Astrocyte of the hippocampus (primary cell): ENCODE results near the gene TRIM47.

ENCODE experiments used
- DNase-seq: peaks from one replicate; pipeline ENCODE4 v3.0.0; 2011; ENCODE audit warnings: low read depth, low spot score

Gene TRIM47

GRCh38 chr17:75878174-75878998 is at the start of gene TRIM47:
Gene TRIM47, minus strand, starts transcription at chr17:75878581. Its CDS starts 33 bp downstream, at chr17:75878548.
- peak; percentile 75 for DNase-seq

GRCh38 chr17:75927286-75927922 is 49.0 kb upstream of the TRIM47 start:
- DNase-seq: no peak

- no peak for DNase-seq
Measured at GRCh38 chr17:75926456-75926855, 48.1 kb upstream of the TRIM47 start.

- DNase-seq: no peak
Measured at GRCh38 chr17:75925912-75926311, 47.5 kb upstream of the TRIM47 start.

GRCh38 chr17:75925103-75925502 is 46.7 kb upstream of the TRIM47 start:
- no peak for DNase-seq

GRCh38 chr17:75922963-75923874 is 44.8 kb upstream of the TRIM47 start:
- DNase-seq: no peak

- DNase-seq: no peak
Measured at GRCh38 chr17:75922173-75922961, 44.0 kb upstream of the TRIM47 start.

- no peak for DNase-seq
Measured at GRCh38 chr17:75921596-75921995, 43.2 kb upstream of the TRIM47 start.

- no peak for DNase-seq
Measured at GRCh38 chr17:75920045-75920560, 41.7 kb upstream of the TRIM47 start.

- no peak for DNase-seq
Measured at GRCh38 chr17:75919611-75920010, 41.2 kb upstream of the TRIM47 start.

- DNase-seq: no peak
Measured at GRCh38 chr17:75917917-75918445, 39.6 kb upstream of the TRIM47 start.

GRCh38 chr17:75917141-75917916 is 38.9 kb upstream of the TRIM47 start:
- no peak for DNase-seq

- DNase-seq: no peak
Measured at GRCh38 chr17:75915268-75915667, 36.9 kb upstream of the TRIM47 start.

GRCh38 chr17:75914643-75915267 is 36.4 kb upstream of the TRIM47 start:
- no peak for DNase-seq

GRCh38 chr17:75913537-75914210 is 35.3 kb upstream of the TRIM47 start:
- DNase-seq: no peak

- no peak for DNase-seq
Measured at GRCh38 chr17:75910699-75911098, 32.3 kb upstream of the TRIM47 start.

GRCh38 chr17:75909812-75910274 is 31.5 kb upstream of the TRIM47 start:
- DNase-seq: no peak

GRCh38 chr17:75909051-75909811 is 30.9 kb upstream of the TRIM47 start:
- no peak for DNase-seq
